Ishikawa (cell line): ENCODE data around the gene ARHGEF11.

Experiments
- REST ChIP-seq: IDR thresholded peaks from 2 replicates; pipeline ENCODE4 v1.6.1; 2012; ENCODE audit warnings: low read depth, mild to moderate bottlenecking
- YY1 ChIP-seq: IDR thresholded peaks from 2 replicates; pipeline ENCODE4 v1.6.1; 2012; ENCODE audit warnings: low read depth

DNA sequence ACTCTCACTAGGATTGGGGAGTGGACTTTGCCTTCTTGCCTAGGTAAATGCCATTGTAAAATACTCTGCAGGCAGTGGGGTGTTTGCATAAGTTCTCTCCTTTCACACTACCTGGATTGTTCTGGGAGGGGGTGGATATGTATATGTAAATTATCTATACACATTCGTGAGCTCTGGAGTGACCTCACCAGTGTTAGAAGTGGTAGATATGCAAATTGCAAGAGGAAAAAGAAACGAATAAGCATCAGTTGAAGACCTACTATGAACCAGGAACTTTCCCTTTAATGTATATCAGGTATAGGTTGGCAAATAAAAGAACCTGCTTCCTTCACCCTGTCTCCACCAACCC, 1.5 kb upstream of the ARHGEF11 start:
- no peak for TF ChIP-seq REST
- TF ChIP-seq YY1, result no peak
